Measurements from ENCODE around the gene PKNOX2.
A peak's percentile ranks its signal among the peaks of the same experiment; 100 is the strongest.

The PKNOX2 gene

DNA sequence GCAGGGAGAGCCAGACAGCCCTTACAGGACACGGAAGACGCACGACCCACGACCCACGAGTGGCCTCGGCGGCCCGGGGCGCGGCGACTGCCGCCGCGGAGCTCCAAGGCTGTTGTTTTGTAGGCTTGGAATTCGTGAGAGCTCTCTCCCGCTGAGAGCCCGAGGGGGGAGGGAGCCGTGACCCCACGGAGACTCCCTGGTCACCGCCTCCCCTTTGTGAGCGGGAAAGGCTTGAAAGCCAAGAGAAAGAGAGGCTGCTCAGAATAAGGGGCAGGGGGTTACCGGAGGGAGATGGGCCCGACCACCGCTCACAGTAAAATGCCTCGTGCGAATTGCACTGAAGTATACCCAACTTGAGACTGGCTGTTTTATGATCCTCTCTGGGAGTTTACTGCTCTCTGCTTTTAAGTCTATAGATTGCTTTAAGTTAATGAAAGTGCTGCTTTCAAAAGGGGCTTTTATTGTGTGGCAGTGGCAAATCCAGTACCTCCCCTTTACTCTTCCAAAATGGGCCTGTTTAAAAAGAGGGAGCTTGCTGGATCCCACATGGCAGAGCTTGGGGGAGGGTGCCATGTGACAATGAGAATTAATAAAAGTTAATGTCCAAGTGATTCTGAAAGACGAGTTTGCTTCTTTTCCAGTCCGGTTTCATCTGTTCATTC is 2.9 kb downstream of the PKNOX2 start:
- peak overlapping the region; percentile 60 for H3K9ac ChIP-seq (ENCODE audit: low read length)
- no peaks in the 10 kb centered on the region for H3K9me3 ChIP-seq (ENCODE audit: control insufficient read depth, low read depth, low read length)
- H3K4me1 ChIP-seq (ENCODE audit: control insufficient read depth, low read depth, low read length), result peaks cover 60% of the 10 kb centered on the region
- peak overlapping the region; percentile 75 for H3K4me3 ChIP-seq (ENCODE audit: low read length)
- peaks cover 52% of the 10 kb centered on the region for H3K27me3 ChIP-seq (ENCODE audit: control insufficient read depth, insufficient read depth, low read length)
- no peaks in the 10 kb centered on the region for H3K36me3 ChIP-seq (ENCODE audit: control insufficient read depth, low read depth, low read length)
- H3K27ac ChIP-seq (ENCODE audit: low read length), result no peak overlapping the region

DNA sequence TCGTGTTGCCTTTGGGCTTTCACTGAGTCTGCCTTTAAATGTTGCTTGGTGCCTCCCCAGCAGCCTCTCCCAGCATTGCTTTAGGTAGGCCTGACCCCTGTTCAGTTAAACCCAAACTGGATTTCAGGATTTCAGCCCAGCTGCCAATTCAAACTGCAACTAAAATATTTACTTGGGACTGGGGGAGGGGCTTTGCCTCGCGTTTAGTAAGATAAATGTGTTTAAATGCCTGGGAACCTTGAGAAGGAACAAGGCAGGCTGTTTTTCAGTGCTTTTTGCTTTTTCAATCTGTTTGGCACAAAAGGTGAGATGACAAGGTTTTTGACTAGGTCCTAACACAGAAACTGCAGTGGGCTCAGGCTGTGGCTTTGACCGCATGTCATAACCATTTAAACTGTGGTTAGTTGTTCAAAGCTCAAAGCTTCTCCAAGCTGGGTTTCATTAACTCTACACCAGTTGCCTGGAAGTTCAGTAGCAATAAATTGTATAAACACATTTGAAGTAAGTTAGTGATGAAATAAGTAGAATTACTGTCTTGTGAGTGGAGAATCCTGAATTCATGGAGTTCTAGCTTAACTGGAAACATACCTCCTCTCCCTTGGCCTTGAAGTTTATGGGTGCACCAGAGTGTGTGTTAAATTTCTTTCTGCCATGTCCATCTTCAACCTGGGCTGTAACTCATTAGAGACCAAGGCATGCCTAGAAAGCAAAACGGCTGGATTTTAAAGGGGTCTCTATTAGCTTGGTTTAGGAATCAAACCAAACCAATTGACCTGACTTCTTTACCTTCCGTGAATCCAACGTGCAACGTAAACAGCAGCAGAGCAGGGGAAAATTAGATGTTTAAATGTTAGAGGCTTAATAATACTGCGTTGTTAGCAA is 3.6 kb downstream of the PKNOX2 start:
- H3K4me1 ChIP-seq (ENCODE audit: control insufficient read depth, low read depth, low read length), result peaks cover 52% of the 10 kb centered on the region
- no peaks in the 10 kb centered on the region for H3K9me3 ChIP-seq (ENCODE audit: control insufficient read depth, low read depth, low read length)
- no peak overlapping the region for H3K9ac ChIP-seq (ENCODE audit: low read length)
- H3K27ac ChIP-seq (ENCODE audit: low read length), result no peak overlapping the region
- H3K4me3 ChIP-seq (ENCODE audit: low read length), result peak overlapping the region; percentile 75
- H3K27me3 ChIP-seq (ENCODE audit: control insufficient read depth, insufficient read depth, low read length), result peaks cover 52% of the 10 kb centered on the region
- H3K36me3 ChIP-seq (ENCODE audit: control insufficient read depth, low read depth, low read length), result no peaks in the 10 kb centered on the region

DNA sequence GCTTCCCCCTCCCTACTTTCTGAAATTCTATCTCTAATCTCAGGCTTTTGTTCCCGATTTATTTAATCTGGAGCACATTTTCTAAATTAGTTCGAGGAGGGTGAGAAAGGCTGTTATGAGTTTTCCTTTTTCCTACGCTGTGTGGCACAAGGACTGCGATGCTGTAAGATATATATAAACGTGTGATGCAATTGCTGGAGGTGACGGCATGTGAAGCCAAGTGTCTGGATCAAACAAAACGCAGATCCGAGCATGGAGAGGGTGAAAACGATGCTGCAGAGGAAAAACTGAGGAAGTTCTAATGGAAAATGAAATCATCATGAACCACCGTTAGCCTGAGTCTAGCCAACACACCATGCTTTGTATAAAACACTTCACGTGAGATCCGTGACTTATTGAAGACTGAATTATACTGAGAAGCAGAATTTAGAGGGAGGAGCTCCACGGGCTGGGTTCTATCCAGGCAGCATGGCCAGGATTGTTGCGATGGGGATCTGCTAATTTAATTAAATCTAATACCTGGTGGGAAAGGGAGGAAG is 4.4 kb downstream of the PKNOX2 start:
- no peak overlapping the region for H3K27ac ChIP-seq (ENCODE audit: low read length)
- H3K9me3 ChIP-seq (ENCODE audit: control insufficient read depth, low read depth, low read length), result no peaks in the 10 kb centered on the region
- H3K4me1 ChIP-seq (ENCODE audit: control insufficient read depth, low read depth, low read length), result peaks cover 44% of the 10 kb centered on the region
- H3K36me3 ChIP-seq (ENCODE audit: control insufficient read depth, low read depth, low read length), result no peaks in the 10 kb centered on the region
- H3K4me3 ChIP-seq (ENCODE audit: low read length), result no peak overlapping the region
- H3K9ac ChIP-seq (ENCODE audit: low read length), result no peak overlapping the region
- peaks cover 52% of the 10 kb centered on the region for H3K27me3 ChIP-seq (ENCODE audit: control insufficient read depth, insufficient read depth, low read length)

DNA sequence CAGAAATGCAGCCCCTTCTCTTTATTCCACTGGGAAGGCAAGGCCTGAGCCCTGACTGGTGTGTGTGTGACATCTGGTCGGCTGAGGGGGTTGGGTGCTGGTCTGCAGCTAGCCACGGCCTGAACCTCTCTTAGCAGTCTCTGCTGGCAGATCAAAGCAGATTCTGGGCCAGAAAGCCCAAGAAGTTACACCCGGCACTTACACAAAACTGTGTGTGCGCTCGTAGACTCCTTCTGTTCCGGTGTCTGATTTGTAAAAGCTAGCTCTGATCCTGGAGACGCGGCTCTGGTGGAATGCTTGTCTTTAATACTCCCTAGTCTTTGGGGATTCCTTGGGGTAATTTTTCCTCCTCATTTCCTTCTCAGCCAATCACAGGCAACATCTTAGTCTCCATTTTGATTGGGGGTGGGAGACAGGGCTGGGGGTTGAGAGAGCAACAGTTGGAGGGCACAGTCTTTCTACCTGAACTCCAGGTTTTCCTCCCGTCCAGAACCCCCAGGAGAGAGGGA is 5.5 kb downstream of the PKNOX2 start:
- Histone ChIP-seq H3K27me3 (ENCODE audit: control insufficient read depth, insufficient read depth, low read length) (peaks cover 52% of the 10 kb centered on the region), H3K9me3 (ENCODE audit: control insufficient read depth, low read depth, low read length) (no peaks in the 10 kb centered on the region), H3K36me3 (ENCODE audit: control insufficient read depth, low read depth, low read length) (no peaks in the 10 kb centered on the region), H3K27ac (ENCODE audit: low read length) (no peak overlapping the region), H3K4me1 (ENCODE audit: control insufficient read depth, low read depth, low read length) (peaks cover 43% of the 10 kb centered on the region), H3K4me3 (ENCODE audit: low read length) (peak overlapping the region; percentile 10), H3K9ac (ENCODE audit: low read length) (no peak overlapping the region)

GRCh38 chr11:125170510-125171031 is 6.0 kb downstream of the PKNOX2 start:
- H3K27ac ChIP-seq (ENCODE audit: low read length), result no peak overlapping the region
- H3K9ac ChIP-seq (ENCODE audit: low read length), result no peak overlapping the region
- H3K4me1 ChIP-seq (ENCODE audit: control insufficient read depth, low read depth, low read length), result peaks cover 43% of the 10 kb centered on the region
- peak overlapping the region; percentile 10 for H3K4me3 ChIP-seq (ENCODE audit: low read length)
- no peaks in the 10 kb centered on the region for H3K9me3 ChIP-seq (ENCODE audit: control insufficient read depth, low read depth, low read length)
- H3K36me3 ChIP-seq (ENCODE audit: control insufficient read depth, low read depth, low read length), result no peaks in the 10 kb centered on the region
- H3K27me3 ChIP-seq (ENCODE audit: control insufficient read depth, insufficient read depth, low read length), result peaks cover 49% of the 10 kb centered on the region

- Histone ChIP-seq H3K9ac (ENCODE audit: low read length) (no peak overlapping the region), H3K36me3 (ENCODE audit: control insufficient read depth, low read depth, low read length) (no peaks in the 10 kb centered on the region), H3K27ac (ENCODE audit: low read length) (no peak overlapping the region), H3K4me1 (ENCODE audit: control insufficient read depth, low read depth, low read length) (peaks cover 46% of the 10 kb centered on the region), H3K27me3 (ENCODE audit: control insufficient read depth, insufficient read depth, low read length) (peaks cover 35% of the 10 kb centered on the region), H3K9me3 (ENCODE audit: control insufficient read depth, low read depth, low read length) (no peaks in the 10 kb centered on the region), H3K4me3 (ENCODE audit: low read length) (no peak overlapping the region)
Observed at GRCh38 chr11:125171974-125172373, 7.4 kb downstream of the PKNOX2 start.

- no peak overlapping the region for H3K4me3 ChIP-seq (ENCODE audit: low read length)
- H3K27ac ChIP-seq (ENCODE audit: low read length), result no peak overlapping the region
- H3K27me3 ChIP-seq (ENCODE audit: control insufficient read depth, insufficient read depth, low read length), result peaks cover 25% of the 10 kb centered on the region
- no peaks in the 10 kb centered on the region for H3K36me3 ChIP-seq (ENCODE audit: control insufficient read depth, low read depth, low read length)
- H3K4me1 ChIP-seq (ENCODE audit: control insufficient read depth, low read depth, low read length), result peaks cover 46% of the 10 kb centered on the region
- no peaks in the 10 kb centered on the region for H3K9me3 ChIP-seq (ENCODE audit: control insufficient read depth, low read depth, low read length)
- H3K9ac ChIP-seq (ENCODE audit: low read length), result no peak overlapping the region
Observed at GRCh38 chr11:125173027-125173426, 8.5 kb downstream of the PKNOX2 start.

DNA sequence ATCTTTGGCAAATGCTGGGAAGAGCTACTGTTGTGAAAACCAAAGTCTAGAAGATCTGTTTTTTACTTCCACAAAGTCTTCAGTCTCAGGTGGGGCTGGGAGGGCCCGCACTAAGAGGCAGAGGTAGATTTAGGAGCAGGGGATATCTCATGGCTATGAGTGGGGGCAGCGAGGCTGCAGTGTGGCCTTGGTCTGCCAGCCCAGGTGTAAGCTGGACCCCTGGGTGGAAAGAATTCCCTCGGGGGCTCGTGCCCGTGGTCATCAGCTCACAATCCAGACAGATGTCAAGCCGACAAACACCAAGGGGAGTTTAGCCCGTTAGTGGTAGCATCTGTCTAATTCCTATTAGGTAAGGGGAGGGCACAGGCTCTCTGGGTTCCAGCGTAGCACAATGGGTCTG is 9.0 kb downstream of the PKNOX2 start:
- H3K9ac ChIP-seq (ENCODE audit: low read length), result no peak overlapping the region
- peaks cover 40% of the 10 kb centered on the region for H3K4me1 ChIP-seq (ENCODE audit: control insufficient read depth, low read depth, low read length)
- H3K27me3 ChIP-seq (ENCODE audit: control insufficient read depth, insufficient read depth, low read length), result peaks cover 19% of the 10 kb centered on the region
- no peak overlapping the region for H3K4me3 ChIP-seq (ENCODE audit: low read length)
- H3K27ac ChIP-seq (ENCODE audit: low read length), result no peak overlapping the region
- no peaks in the 10 kb centered on the region for H3K9me3 ChIP-seq (ENCODE audit: control insufficient read depth, low read depth, low read length)
- H3K36me3 ChIP-seq (ENCODE audit: control insufficient read depth, low read depth, low read length), result no peaks in the 10 kb centered on the region

GRCh38 chr11:125174057-125174456 is 9.5 kb downstream of the PKNOX2 start:
- no peak overlapping the region for H3K4me3 ChIP-seq (ENCODE audit: low read length)
- no peak overlapping the region for H3K9ac ChIP-seq (ENCODE audit: low read length)
- H3K27ac ChIP-seq (ENCODE audit: low read length), result no peak overlapping the region
- no peaks in the 10 kb centered on the region for H3K36me3 ChIP-seq (ENCODE audit: control insufficient read depth, low read depth, low read length)
- H3K27me3 ChIP-seq (ENCODE audit: control insufficient read depth, insufficient read depth, low read length), result peaks cover 14% of the 10 kb centered on the region
- H3K9me3 ChIP-seq (ENCODE audit: control insufficient read depth, low read depth, low read length), result no peaks in the 10 kb centered on the region
- peaks cover 35% of the 10 kb centered on the region for H3K4me1 ChIP-seq (ENCODE audit: control insufficient read depth, low read depth, low read length)

DNA sequence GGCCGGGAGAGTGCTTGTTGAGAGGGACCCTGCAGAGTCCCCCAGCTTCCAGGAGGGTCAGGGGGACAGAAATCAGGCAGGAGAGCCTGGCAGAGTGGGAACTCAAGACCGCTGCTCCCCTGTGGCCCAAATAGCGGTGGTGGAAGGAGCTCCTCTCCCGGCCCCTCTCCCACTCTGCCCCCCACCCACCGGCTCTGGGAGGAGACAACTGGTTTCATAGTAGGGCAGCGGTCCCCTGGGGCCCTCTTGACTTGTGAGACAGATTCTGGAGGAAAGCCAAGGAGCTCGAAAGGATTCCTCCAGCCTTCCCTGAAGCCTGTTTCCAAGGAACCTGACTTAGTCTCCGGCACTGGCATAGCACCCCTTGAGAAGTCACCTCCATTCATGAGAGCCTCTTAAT is 10.1 kb downstream of the PKNOX2 start:
- H3K9me3 ChIP-seq (ENCODE audit: control insufficient read depth, low read depth, low read length), result no peaks in the 10 kb centered on the region
- peaks cover 29% of the 10 kb centered on the region for H3K4me1 ChIP-seq (ENCODE audit: control insufficient read depth, low read depth, low read length)
- H3K27ac ChIP-seq (ENCODE audit: low read length), result no peak overlapping the region
- no peak overlapping the region for H3K4me3 ChIP-seq (ENCODE audit: low read length)
- H3K36me3 ChIP-seq (ENCODE audit: control insufficient read depth, low read depth, low read length), result no peaks in the 10 kb centered on the region
- no peak overlapping the region for H3K9ac ChIP-seq (ENCODE audit: low read length)
- peaks cover 8% of the 10 kb centered on the region for H3K27me3 ChIP-seq (ENCODE audit: control insufficient read depth, insufficient read depth, low read length)

- H3K4me1 ChIP-seq (ENCODE audit: control insufficient read depth, low read depth, low read length), result peaks cover 24% of the 10 kb centered on the region
- H3K4me3 ChIP-seq (ENCODE audit: low read length), result no peak overlapping the region
- no peak overlapping the region for H3K27ac ChIP-seq (ENCODE audit: low read length)
- peaks cover 3% of the 10 kb centered on the region for H3K27me3 ChIP-seq (ENCODE audit: control insufficient read depth, insufficient read depth, low read length)
- no peaks in the 10 kb centered on the region for H3K9me3 ChIP-seq (ENCODE audit: control insufficient read depth, low read depth, low read length)
- H3K9ac ChIP-seq (ENCODE audit: low read length), result no peak overlapping the region
- no peaks in the 10 kb centered on the region for H3K36me3 ChIP-seq (ENCODE audit: control insufficient read depth, low read depth, low read length)
Observed at GRCh38 chr11:125175166-125175565, 10.6 kb downstream of the PKNOX2 start.

Measured in iPS-18a (cell line).